ENCODE results near the gene CBLB.
"Not testable (repeated sequence)": the region's sequence is repeated elsewhere in the genome, so short reads cannot be mapped to it uniquely, and the experiment has no call there.

Gene CBLB

GRCh38 chr3:105762749-105763658 lies 105.8 kb downstream of the CBLB start:
- no peak for DNase-seq (ENCODE audit: extremely low read depth in 1 of 2, low read depth in 1 of 2)

GRCh38 chr3:105762214-105762613 lies 106.6 kb downstream of the CBLB start:
- not testable (repeated sequence) for DNase-seq (ENCODE audit: extremely low read depth in 1 of 2, low read depth in 1 of 2)

GRCh38 chr3:105759442-105760078 lies 109.3 kb downstream of the CBLB start:
- DNase-seq (ENCODE audit: extremely low read depth in 1 of 2, low read depth in 1 of 2) = no peak

GRCh38 chr3:105758451-105758850 lies 110.4 kb downstream of the CBLB start:
- DNase-seq (ENCODE audit: extremely low read depth in 1 of 2, low read depth in 1 of 2) = no peak

- DNase-seq (ENCODE audit: extremely low read depth in 1 of 2, low read depth in 1 of 2) = no peak
These were observed 113.5 kb downstream of the CBLB start for GRCh38 chr3:105755121-105755886.

GRCh38 chr3:105752791-105753415 lies 115.9 kb downstream of the CBLB start:
- DNase-seq (ENCODE audit: extremely low read depth in 1 of 2, low read depth in 1 of 2) = peak; percentile 14 to 27

GRCh38 chr3:105747696-105748095 lies 121.1 kb downstream of the CBLB start:
- DNase-seq (ENCODE audit: extremely low read depth in 1 of 2, low read depth in 1 of 2) = no peak

- no peak for DNase-seq (ENCODE audit: extremely low read depth in 1 of 2, low read depth in 1 of 2)
These were observed 121.7 kb downstream of the CBLB start for GRCh38 chr3:105747060-105747541.

- no peak for DNase-seq (ENCODE audit: extremely low read depth in 1 of 2, low read depth in 1 of 2)
These were observed 122.4 kb downstream of the CBLB start for GRCh38 chr3:105746231-105746996.

GRCh38 chr3:105745046-105745445 lies 123.8 kb downstream of the CBLB start:
- no peak for DNase-seq (ENCODE audit: extremely low read depth in 1 of 2, low read depth in 1 of 2)

- DNase-seq (ENCODE audit: extremely low read depth in 1 of 2, low read depth in 1 of 2) = no peak
These were observed 124.6 kb downstream of the CBLB start for GRCh38 chr3:105744202-105744601.

- DNase-seq (ENCODE audit: extremely low read depth in 1 of 2, low read depth in 1 of 2) = no peak
These were observed 135.5 kb downstream of the CBLB start for GRCh38 chr3:105733356-105733755.

- DNase-seq (ENCODE audit: extremely low read depth in 1 of 2, low read depth in 1 of 2) = no peak
These were observed 137.1 kb downstream of the CBLB start for GRCh38 chr3:105731686-105732085.

- DNase-seq (ENCODE audit: extremely low read depth in 1 of 2, low read depth in 1 of 2) = no peak
These were observed 137.9 kb downstream of the CBLB start for GRCh38 chr3:105730801-105731354.

- DNase-seq (ENCODE audit: extremely low read depth in 1 of 2, low read depth in 1 of 2) = no peak
These were observed 139.1 kb downstream of the CBLB start for GRCh38 chr3:105729667-105730066.

GRCh38 chr3:105728771-105729312 lies 140.0 kb downstream of the CBLB start:
- no peak for DNase-seq (ENCODE audit: extremely low read depth in 1 of 2, low read depth in 1 of 2)

- not testable (repeated sequence) for DNase-seq (ENCODE audit: extremely low read depth in 1 of 2, low read depth in 1 of 2)
These were observed 141.8 kb downstream of the CBLB start for GRCh38 chr3:105727036-105727435.

GRCh38 chr3:105722943-105723556 lies 145.8 kb downstream of the CBLB start:
- no peak for DNase-seq (ENCODE audit: extremely low read depth in 1 of 2, low read depth in 1 of 2)

GRCh38 chr3:105719791-105720190 lies 149.0 kb downstream of the CBLB start:
- DNase-seq (ENCODE audit: extremely low read depth in 1 of 2, low read depth in 1 of 2) = no peak

Measured in activated CD8-positive, alpha-beta memory T cell treated with anti-CD3 and anti-CD28 coated beads for 1 hour (primary cell).